Measurements from ENCODE around the gene FBXL3. TPM values are rescaled to one million over a fixed set of nuclear protein-coding genes. Genes with fewer than 3 reads are reported as not detected.

Gene FBXL3
- total RNA-seq, 4 donors from 2014 or later = 43.5 to 81.6 (median 51.7) TPM

- Histone ChIP-seq H3K36me3 (no peaks in the 10 kb centered on the region), H3K4me3 (no peak overlapping the region), H3K4me1 (no peaks in the 10 kb centered on the region), H3K27ac (no peak overlapping the region), H3K9me3 (no peaks in the 10 kb centered on the region), H3K27me3 (no peaks in the 10 kb centered on the region)
- intact Hi-C loops (cut with DNase I) = no loop called here
- WGBS, 2 donors = 85 to 92% methylated on average over 1 of the region's 1 CpG
- no peak for TF ChIP-seq CTCF (IDR thresholded peaks at IDR 0.05)
- TF ChIP-seq POLR2A (IDR thresholded peaks at IDR 0.05) = no peak
- no peak for DNase-seq
These were observed 9.3 kb upstream of the FBXL3 start for GRCh38 chr13:77036279-77036678.

GRCh38 chr13:77034881-77035280 is 7.9 kb upstream of the FBXL3 start:
- Histone ChIP-seq H3K4me3 (no peak overlapping the region), H3K27me3 (no peaks in the 10 kb centered on the region), H3K27ac (no peak overlapping the region), H3K9me3 (no peaks in the 10 kb centered on the region), H3K36me3 (no peaks in the 10 kb centered on the region), H3K4me1 (no peaks in the 10 kb centered on the region)
- intact Hi-C loops (cut with DNase I) = no loop called here
- DNase-seq = no peak
- TF ChIP-seq POLR2A (IDR thresholded peaks at IDR 0.05) (no peak), CTCF (IDR thresholded peaks at IDR 0.05) (no peak)
- 89 to 94% methylated on average over 5 of the region's 5 CpGs for WGBS, 2 donors

GRCh38 chr13:77033717-77034302 is 6.9 kb upstream of the FBXL3 start:
- no peaks in the 10 kb centered on the region for H3K9me3 ChIP-seq
- DNase-seq = no peak
- intact Hi-C loops (cut with DNase I) = no loop called here
- H3K36me3 ChIP-seq = no peaks in the 10 kb centered on the region
- no peaks in the 10 kb centered on the region for H3K27me3 ChIP-seq
- H3K27ac ChIP-seq = no peak overlapping the region
- TF ChIP-seq POLR2A (IDR thresholded peaks at IDR 0.05) (no peak), CTCF (IDR thresholded peaks at IDR 0.05) (no peak)
- no peaks in the 10 kb centered on the region for H3K4me1 ChIP-seq
- no peak overlapping the region for H3K4me3 ChIP-seq
- 83 to 96% methylated on average over 4 of the region's 4 CpGs for WGBS, 2 donors

GRCh38 chr13:77031656-77032243 is 4.8 kb upstream of the FBXL3 start:
- Histone ChIP-seq H3K27me3 (no peaks in the 10 kb centered on the region), H3K4me3 (no peak overlapping the region), H3K4me1 (peaks cover 0 to 10% (median 10%) of the 10 kb centered on the region in 3 donors), H3K27ac (no peak overlapping the region), H3K36me3 (no peaks in the 10 kb centered on the region), H3K9me3 (no peaks in the 10 kb centered on the region)
- WGBS, 2 donors = 89 to 93% methylated on average over 6 of the region's 6 CpGs
- TF ChIP-seq POLR2A (IDR thresholded peaks at IDR 0.05) (no peak), CTCF (IDR thresholded peaks at IDR 0.05) (no peak)
- no peak for DNase-seq
- intact Hi-C loops (cut with DNase I) = no loop called here

GRCh38 chr13:77029436-77029835 is 2.5 kb upstream of the FBXL3 start:
- H3K36me3 ChIP-seq = no peaks in the 10 kb centered on the region
- intact Hi-C loops (cut with DNase I) = loop anchor here (10.0 kb wide), 1 partner anchor 295 kb away; the partner anchor contains the start of gene MYCBP2
- TF ChIP-seq CTCF (IDR thresholded peaks at IDR 0.05) (no peak), POLR2A (IDR thresholded peaks at IDR 0.05) (no peak)
- peaks cover 8 to 24% (median 18%) of the 10 kb centered on the region in 3 donors for H3K4me1 ChIP-seq
- no peaks in the 10 kb centered on the region for H3K27me3 ChIP-seq
- no peaks in the 10 kb centered on the region for H3K9me3 ChIP-seq
- H3K4me3 ChIP-seq = no peak overlapping the region
- no peak for DNase-seq
- WGBS, 2 donors = 52 to 81% methylated on average over 1 of the region's 1 CpG
- H3K27ac ChIP-seq = no peak overlapping the region

Measured in esophagus squamous epithelium (tissue), 5 donors.